GM18517 (cell line): ENCODE data around the gene SMIM38.

Experiments
- ATAC-seq: cut with Tn5 transposase; IDR thresholded peaks from one replicate; pipeline ENCODE4 v1.9.1; 2021; ENCODE audit warnings: mild to moderate bottlenecking, moderate library complexity; ENCODE audit not compliant: unreplicated experiment

The SMIM38 gene

GRCh38 chr11:69158301-69159149, 2.8 kb downstream of the SMIM38 start:
- ATAC-seq: no peak

- ATAC-seq: no peak
Observed at GRCh38 chr11:69159150-69159852, 3.6 kb downstream of the SMIM38 start.

DNA sequence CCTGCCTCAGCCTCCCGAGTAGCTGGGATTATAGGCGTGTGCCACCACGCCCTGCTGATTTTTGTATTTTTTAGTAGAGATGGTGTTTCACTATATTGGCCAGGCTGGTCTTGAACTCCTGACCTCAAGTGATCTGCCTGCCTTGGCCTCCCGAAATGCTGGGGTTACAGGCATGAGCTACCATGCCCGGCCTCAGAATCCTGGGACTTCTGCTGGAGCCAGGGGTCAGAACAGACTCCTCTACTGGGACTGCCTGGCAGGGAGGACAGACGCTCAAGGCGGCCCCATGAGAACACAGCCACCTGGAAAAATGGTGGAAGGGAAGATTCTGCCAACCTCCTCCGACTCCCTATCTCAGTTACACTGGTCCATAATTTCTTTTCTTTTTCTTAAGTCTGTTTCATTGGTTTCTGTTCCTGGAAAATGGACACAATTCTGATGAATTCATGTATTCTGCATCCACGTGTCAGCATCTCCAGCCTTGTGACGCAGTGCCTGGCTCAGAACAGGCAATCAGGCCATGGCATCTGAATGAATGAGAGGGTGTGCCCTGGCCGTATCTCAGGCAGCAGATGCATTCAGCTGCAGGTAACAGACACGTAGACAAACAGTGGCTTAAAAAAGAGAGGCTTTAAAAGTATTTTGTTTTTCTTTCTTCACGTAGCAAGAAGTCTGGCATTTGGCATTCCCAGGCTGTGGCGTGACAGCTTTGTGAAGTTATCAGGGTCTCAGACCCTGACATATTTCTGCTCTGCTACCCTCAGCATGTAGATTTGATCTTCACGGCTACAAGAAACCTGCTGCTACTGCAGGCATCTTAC, 4.8 kb downstream of the SMIM38 start:
- no peak for ATAC-seq

GRCh38 chr11:69161117-69161407, 5.3 kb downstream of the SMIM38 start:
- no peak for ATAC-seq

GRCh38 chr11:69162505-69162904, 6.8 kb downstream of the SMIM38 start:
- ATAC-seq: no peak

DNA sequence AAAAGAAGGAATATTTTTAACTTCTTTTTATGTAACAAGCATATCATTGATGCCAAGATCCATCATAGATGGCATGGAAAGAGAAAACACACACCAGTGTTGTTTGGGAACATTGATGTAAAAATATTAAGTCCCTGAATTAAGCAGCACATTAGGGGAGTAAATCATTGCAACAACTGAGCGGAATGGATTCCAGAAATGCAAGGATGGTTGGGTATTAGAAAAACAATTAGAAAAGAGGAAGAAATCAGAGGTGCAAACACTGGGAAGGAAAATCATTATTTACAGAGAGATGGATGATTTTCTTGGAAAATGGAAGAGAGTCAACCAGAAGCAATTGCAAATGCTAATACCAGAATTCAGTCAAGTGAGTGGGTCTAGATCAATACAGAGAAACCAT, 8.1 kb downstream of the SMIM38 start:
- no peak for ATAC-seq

DNA sequence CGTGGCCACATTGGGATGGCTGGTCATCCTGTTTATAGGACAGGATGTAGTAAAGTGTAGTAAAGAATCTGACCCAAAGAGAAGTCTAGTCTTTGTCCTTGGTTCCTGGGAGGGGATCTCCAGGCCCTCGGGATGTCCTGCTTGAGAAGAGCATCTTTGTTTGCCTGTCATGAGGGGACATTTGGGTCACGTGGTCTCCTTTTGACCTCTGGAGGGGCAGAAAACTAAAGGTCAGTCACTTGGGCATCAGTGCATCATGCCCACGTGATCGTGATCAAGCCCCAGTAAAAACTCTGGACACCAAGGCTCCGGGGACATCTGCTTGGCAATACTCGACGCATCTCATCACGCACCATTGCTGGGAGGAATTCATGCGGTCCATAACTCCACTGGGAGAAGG, 9.1 kb downstream of the SMIM38 start:
- ATAC-seq: no peak

DNA sequence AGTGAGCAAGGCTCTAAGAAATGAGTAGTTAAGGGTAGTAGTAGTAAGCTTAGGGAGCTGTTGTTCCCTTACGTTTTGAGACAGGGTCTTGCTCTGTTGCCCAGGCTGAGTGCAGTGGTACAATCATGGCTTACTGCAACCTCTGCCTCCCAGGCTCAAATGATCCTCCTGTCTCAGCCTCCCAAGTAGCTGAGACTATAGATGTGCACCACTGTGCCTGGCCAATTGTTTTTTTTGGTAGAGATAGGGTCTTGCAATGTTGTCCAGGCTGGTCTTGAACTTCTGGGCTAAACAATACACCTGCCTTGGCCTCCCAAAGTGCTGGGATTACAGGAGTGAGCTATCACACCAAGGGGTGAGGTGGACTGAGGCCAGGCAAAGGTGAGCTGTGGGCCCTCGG, 10.0 kb downstream of the SMIM38 start:
- ATAC-seq: no peak

DNA sequence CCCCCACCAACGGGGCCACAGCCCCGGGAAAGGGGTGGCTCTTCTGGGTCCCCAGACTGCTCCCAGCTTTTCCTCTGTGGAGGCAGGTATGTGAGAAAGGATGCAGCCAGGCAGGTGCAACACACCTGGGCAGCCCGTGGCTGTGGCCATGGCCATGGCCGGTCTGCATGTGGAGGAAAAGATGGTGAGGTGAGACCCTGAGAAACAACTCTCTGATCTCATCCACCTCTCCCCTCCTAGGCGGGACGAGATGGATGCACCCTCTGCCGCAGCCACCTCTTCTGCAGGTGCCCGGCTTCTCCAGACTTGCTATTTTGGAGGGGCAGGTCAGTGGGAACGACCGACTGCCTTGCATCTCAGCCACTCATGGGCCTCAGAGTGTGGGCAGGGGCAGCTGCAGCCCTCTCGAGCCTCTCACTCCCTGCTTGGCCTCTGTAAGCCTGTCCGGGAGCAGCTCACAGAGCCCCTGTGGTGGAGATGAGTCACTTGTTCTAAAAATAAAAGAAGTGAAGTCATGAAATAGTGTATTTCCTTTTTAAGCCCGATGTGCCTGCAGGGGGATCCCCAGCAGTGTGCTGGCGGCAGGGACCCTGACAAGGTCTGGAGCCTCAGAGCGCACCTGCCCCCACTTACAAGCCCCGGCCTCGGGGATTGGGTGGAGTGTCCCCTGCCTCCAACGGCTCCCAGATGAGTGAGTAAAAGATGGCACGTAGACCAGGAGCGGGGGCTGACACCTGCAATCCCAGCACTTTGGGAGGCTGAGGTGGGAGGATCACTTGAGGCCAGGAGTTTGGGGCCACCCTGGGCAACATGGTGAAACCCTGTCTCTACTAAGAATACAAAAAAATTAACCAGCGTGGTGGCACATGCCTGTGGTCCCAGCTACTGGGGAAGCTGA, 10.7 kb downstream of the SMIM38 start:
- peak; percentile 95 for ATAC-seq

- ATAC-seq: no peak
Observed at GRCh38 chr11:69167130-69167915, 11.6 kb downstream of the SMIM38 start.

DNA sequence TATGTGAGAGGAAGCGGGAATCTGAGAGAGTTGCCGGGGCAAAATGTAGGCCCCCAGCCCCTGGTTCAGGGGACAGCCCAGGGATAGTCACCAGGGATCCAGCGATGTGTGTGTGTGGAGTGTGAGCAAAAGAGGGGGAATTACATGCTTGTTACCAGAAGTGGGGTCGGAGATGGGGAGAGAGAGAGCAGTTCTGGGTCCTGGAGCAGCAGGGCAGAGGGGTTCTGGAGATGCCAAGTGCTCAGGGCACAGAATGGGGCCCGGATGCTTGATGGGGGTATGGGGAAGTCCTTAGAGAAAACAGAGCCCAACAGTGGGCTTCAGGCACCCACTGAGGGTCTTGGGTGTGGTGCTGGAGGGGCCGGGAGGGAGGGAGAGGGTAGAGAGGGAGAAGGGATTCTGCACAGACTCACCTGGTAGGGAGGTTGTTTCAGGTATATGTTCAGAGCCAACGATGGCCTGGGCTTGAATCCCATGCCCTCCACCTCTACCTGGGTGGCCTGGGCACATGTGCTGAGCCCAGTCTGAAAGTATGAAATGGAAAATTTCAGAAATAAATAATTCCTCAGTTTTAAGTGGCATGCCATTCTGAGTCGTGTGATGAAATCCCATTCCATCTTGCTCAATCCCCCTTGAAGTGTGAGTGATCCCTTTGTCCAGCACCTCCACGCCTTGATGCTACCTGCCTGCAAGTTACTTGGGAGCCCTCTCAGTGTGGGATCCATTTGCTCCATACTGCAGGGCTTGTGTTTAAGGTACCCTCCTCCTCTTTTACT, 12.4 kb downstream of the SMIM38 start:
- no peak for ATAC-seq

- ATAC-seq: no peak
Observed at GRCh38 chr11:69169479-69169878, 13.7 kb downstream of the SMIM38 start.

DNA sequence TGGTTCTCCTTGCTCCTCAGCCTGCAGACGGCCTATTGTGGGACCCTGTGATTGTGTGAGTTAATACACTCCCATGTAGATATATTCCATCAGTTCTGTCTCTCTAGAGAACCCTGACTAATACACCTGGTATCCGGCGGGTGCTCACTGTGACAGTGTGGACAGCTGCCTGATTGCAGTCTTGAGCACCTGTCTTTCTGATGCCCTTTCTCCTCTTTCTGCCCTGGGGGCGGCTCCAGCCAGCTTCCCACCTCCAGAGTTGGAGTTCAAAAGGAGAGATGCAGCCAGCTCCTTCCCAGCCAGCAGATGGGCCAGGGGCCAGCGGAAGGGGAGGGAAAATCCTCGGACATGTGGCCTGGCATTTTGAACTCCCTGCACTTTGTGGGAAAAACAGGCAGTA, 15.0 kb downstream of the SMIM38 start:
- no peak for ATAC-seq

DNA sequence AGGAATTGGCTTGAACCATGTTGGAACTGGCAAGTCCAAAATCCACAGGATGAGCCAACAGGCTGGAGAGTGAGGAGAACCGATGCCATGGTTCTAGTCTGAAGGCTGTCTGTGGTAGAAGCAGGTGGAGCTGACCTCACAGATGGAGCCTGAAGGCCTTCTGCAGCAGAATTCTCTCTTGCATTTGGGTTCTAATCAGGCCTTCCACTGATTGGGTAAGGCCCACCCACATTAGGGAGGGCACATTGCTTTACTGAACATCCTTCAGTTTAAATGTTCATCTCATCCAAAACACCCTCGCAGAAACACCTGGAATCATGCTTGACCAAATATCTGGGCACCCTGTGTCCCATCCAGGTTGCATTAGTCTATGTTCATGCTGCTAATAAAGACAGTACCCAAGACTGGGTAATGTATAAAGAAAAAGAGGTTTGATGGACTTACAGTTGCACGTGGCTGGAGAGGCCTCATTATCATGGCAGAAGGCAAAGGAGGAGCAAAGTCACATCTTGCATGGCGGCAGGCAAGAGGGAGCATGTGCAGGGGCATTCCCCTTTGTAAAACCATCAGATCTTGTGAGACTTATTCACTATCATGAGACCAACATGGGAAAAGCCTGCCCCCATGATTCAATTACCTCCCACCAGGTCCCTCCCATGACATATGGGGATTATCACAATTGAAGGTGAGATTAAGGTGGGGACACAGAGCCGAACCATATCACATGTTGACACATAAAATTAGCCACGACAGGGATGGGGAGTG, 15.9 kb downstream of the SMIM38 start:
- ATAC-seq: no peak

GRCh38 chr11:69172674-69173073, 16.9 kb downstream of the SMIM38 start:
- ATAC-seq: no peak

- ATAC-seq: no peak
Observed at GRCh38 chr11:69173331-69173730, 17.6 kb downstream of the SMIM38 start.

DNA sequence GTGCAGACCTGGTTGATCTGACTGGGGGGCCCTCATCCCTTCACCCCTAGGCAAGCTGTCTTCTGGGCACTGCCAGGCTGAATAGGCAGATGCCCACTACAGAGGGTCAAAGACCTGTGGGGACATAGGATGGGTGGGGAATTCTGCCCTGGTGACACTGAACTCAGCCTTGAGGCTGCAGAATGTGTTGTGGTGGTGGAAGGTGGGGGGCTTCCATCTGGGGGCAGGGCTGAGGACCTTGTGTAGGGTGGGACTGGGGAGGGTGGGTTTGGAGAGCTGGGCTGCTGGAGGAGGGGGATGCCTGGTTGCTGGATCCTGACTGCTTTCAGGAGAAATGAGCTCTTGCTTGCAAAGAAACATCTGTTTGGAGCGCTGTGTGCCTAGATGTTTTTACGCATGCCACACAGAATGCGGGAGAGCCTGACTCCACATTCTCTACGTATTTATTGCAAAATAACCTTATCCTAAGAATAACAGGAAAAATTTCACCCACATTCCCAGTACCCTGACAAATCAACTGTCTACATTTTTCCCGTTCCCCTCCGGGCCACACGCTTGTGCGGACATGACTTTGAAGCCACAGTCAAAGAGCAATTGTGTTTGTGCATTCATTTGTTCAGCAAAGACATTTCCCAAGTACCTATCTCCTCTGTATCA, 18.3 kb downstream of the SMIM38 start:
- ATAC-seq: no peak

DNA sequence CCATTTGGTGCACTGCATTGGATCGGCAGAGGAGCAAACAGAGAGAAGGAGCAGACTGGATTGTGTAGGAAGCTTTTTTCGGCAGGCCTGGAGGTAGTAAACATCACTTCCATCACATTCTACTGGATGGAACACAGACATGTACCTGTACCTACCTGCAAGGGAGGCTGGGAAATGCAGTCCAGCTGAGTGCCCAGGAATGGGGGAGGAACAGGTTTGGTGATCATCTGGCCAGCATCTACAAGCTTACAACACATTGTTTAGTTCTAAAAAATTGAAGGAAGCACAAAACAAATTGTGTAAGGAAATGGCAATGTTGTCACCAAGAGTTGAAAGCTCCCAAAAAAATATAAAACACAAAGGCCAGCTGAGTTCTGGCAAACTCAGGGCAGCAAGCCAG, 19.1 kb downstream of the SMIM38 start:
- no peak for ATAC-seq
